Loucy (cell line): ENCODE results near the gene NME4.

Experiments used
- H2AFZ ChIP-seq: fragments of 200-600 bp; sonication (generic); 2 replicates; pipeline ENCODE4 v1.6.0; 2016; ENCODE audit warnings: antibody characterized with exemption, mild to moderate bottlenecking, low read length, moderate library complexity
- H3F3A ChIP-seq: fragments of 200-600 bp; 2 replicates; pipeline ENCODE4 v1.6.0; 2016; ENCODE audit warnings: antibody characterized with exemption, low read depth, mild to moderate bottlenecking
- H3K27me3 ChIP-seq: fragments of 200-600 bp; sonication (generic); 2 replicates; pipeline ENCODE4 v1.6.1; 2014; ENCODE audit warnings: low read length, mild to moderate bottlenecking; ENCODE audit not compliant: insufficient read depth, poor library complexity, severe bottlenecking
- H3K36me3 ChIP-seq: fragments of 200-600 bp; sonication (generic); 2 replicates; pipeline ENCODE4 v1.6.1; 2016; ENCODE audit warnings: low read length; ENCODE audit not compliant: insufficient read depth
- H3K4me1 ChIP-seq: fragments of 200-600 bp; sonication (generic); 2 replicates; pipeline ENCODE4 v1.5.1; 2014; ENCODE audit warnings: low read length, mild to moderate bottlenecking; ENCODE audit not compliant: insufficient read depth, poor library complexity, severe bottlenecking
- H3K4me2 ChIP-seq: fragments of 200-600 bp; sonication (generic); 2 replicates; pipeline ENCODE4 v1.6.0; 2014; ENCODE audit warnings: antibody characterized with exemption, low read length, low read depth, mild to moderate bottlenecking; ENCODE audit not compliant: poor library complexity, severe bottlenecking
- H3K4me3 ChIP-seq: fragments of 200-600 bp; sonication (generic); 2 replicates; pipeline ENCODE4 v1.5.1; 2014; ENCODE audit warnings: low read length, mild to moderate bottlenecking, mixed read lengths; ENCODE audit not compliant: poor library complexity, severe bottlenecking
- H3K79me2 ChIP-seq: fragments of 200-600 bp; sonication (generic); 2 replicates; pipeline ENCODE4 v1.6.1; 2014; ENCODE audit warnings: low read length; ENCODE audit not compliant: insufficient read depth
- H3K9ac ChIP-seq: fragments of 200-600 bp; sonication (generic); 2 replicates; pipeline ENCODE4 v1.6.0; 2014; ENCODE audit warnings: mild to moderate bottlenecking, low read depth, low read length, moderate library complexity; ENCODE audit not compliant: poor library complexity, severe bottlenecking
- H3K9me2 ChIP-seq: fragments of 200-600 bp; sonication (generic); replicated peaks from 2 replicates; pipeline ENCODE4 v1.6.1; 2016; ENCODE audit warnings: low read depth, low read length, mixed read lengths
- H3K9me3 ChIP-seq: fragments of 200-600 bp; sonication (generic); 2 replicates; pipeline ENCODE4 v1.6.1; 2014; ENCODE audit warnings: mild to moderate bottlenecking, antibody characterized with exemption, low read length, low read depth; ENCODE audit not compliant: insufficient read depth
- H4K20me1 ChIP-seq: fragments of 200-600 bp; sonication (generic); 2 replicates; pipeline ENCODE4 v1.6.0; 2014; ENCODE audit warnings: antibody characterized with exemption, low read length, mild to moderate bottlenecking; ENCODE audit not compliant: insufficient read depth, poor library complexity, severe bottlenecking
- EZH2phosphoT487 ChIP-seq: fragments of 200-600 bp; IDR thresholded peaks from 2 replicates; pipeline ENCODE4 v1.6.1; 2018; ENCODE audit warnings: antibody characterized with exemption, mild to moderate bottlenecking, moderate library complexity, borderline replicate concordance
- TF ChIP-seq, protein P1 (sequence below): fragments of 200-600 bp; sonication (generic); conservative IDR thresholded peaks from 2 replicates; pipeline ENCODE4 v1.5.1; 2014; ENCODE audit warnings: mild to moderate bottlenecking, antibody characterized with exemption, low read length

NME4 gene

DNA sequence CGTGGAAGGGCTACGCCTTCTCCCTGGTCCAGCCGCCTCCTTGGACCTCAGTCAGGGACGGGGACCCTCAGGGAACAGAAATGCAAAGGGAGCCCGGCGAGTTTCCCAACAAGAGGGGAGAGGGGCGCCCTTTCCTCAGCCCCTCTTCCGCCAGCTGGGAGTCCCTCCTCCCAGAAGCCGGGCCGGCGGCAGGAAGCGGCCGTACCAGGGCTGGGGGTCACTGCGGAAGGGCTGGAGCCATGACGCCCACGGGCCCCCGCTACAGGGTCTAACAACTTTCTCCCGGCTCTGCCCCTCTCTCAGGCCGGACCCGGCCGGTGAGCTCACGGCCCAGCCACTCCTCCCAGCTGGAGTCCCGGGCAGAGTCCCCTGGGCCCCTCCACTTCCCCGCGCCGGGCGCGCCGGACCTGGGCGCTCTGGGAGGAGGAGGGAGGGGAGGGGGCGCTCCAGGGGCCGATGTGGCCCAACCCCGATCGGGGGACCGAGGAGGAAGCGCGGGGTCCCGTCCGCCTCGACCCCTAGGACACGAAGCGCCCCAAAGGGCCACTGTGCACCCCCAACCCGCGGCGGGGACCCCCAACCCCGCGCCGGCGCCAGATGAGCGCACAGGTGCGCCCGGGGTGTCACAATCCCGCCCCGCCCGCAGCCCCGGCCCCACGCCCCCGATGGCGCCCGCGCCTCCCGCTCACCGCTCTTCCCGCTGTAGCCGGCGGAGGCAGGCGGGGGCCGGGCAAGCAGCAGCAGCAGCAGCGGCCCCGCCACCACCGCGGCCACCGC, 15.8 kb upstream of the NME4 start:
- peak overlapping the region; percentile 70 for H3K4me2 ChIP-seq
- peak overlapping the region; percentile 76 for H3K9ac ChIP-seq
- no peaks in the 10 kb centered on the region for H3K27me3 ChIP-seq
- peak overlapping the region; percentile 76 for H3K4me3 ChIP-seq
- H3K36me3 ChIP-seq: no peaks in the 10 kb centered on the region
- no peaks in the 10 kb centered on the region for H3K9me2 ChIP-seq
- H2AFZ ChIP-seq: no peak overlapping the region
- H4K20me1 ChIP-seq: no peaks in the 10 kb centered on the region
- TF ChIP-seq, protein P1, sequence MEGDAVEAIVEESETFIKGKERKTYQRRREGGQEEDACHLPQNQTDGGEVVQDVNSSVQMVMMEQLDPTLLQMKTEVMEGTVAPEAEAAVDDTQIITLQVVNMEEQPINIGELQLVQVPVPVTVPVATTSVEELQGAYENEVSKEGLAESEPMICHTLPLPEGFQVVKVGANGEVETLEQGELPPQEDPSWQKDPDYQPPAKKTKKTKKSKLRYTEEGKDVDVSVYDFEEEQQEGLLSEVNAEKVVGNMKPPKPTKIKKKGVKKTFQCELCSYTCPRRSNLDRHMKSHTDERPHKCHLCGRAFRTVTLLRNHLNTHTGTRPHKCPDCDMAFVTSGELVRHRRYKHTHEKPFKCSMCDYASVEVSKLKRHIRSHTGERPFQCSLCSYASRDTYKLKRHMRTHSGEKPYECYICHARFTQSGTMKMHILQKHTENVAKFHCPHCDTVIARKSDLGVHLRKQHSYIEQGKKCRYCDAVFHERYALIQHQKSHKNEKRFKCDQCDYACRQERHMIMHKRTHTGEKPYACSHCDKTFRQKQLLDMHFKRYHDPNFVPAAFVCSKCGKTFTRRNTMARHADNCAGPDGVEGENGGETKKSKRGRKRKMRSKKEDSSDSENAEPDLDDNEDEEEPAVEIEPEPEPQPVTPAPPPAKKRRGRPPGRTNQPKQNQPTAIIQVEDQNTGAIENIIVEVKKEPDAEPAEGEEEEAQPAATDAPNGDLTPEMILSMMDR: no peak
- TF ChIP-seq EZH2phosphoT487: no peak
- H3K9me3 ChIP-seq: no peaks in the 10 kb centered on the region
- peaks cover 18% of the 10 kb centered on the region for H3K4me1 ChIP-seq
- H3K79me2 ChIP-seq: peaks cover 21% of the 10 kb centered on the region
- no peaks in the 10 kb centered on the region for H3F3A ChIP-seq

DNA sequence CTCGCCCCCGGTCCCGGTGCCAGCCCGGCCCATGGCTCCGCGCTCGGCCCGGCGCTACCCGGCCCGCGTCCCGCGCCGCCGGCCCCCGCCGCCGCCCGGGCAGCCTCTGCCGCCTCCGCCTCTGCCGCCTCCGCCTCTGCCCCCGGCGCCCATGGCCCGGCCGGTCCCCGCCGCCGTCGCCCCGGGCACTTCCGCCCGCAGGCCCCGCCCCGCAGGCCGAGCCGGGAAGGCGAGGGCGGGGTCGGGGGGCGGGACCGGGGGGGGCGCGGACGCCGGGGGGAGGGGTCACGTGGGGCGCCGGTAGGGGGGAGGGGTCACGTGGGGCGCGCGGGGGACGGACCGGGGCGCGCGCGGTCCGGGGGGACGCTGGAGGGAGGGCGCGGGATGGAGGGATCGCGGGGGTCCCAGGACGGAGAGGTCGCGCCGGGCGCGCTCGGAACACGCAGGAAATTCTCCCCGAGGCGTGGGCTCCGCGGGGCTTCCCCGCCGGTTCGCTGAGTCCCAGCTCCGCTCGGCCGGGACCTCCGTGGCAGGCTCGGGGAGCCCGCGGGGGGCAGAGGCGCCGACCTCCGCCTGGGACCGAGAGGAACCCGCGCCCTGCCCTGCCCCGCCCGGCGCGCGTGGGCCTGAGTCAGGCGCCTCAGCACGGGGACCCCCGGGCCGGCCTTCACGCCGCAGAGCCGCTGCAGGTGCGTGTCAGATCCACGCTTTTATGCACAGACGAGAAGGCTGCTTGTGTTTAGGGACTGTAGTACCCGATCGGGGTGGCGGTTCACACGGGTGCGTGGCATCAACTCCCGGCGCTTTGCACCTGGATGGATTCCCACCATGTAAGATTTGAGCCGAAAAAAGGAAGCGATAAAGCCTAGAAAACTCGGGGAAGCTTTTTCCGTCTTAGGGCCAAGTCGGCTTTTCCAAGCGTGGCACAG, 14.9 kb upstream of the NME4 start, which contains the start of gene PGAP6:
Gene PGAP6 (minus strand): TSS at position 190 of the 929 bp plus-strand sequence. CDS start 157 bp downstream, at position 33.
- Histone ChIP-seq H2AFZ (peak within 1 kb of the TSS; percentile 64; the same call in 1 of the 2 replicates), H3K4me3 (peak within 1 kb of the TSS; percentile 78)
- TF ChIP-seq, protein P1: no peak
- no peak for TF ChIP-seq EZH2phosphoT487

GRCh38 chr16:383326-384051, 13.5 kb upstream of the NME4 start:
- H3K36me3 ChIP-seq: no peaks in the 10 kb centered on the region
- peak overlapping the region; percentile 78 for H3K4me3 ChIP-seq
- peaks cover 21% of the 10 kb centered on the region for H3K79me2 ChIP-seq
- no peaks in the 10 kb centered on the region for H3K9me2 ChIP-seq
- peak overlapping the region; percentile 79 for H3K4me2 ChIP-seq
- no peaks in the 10 kb centered on the region for H3K9me3 ChIP-seq
- peak overlapping the region; percentile 19; the same call in 1 of the 2 replicates for H2AFZ ChIP-seq
- no peaks in the 10 kb centered on the region for H3K27me3 ChIP-seq
- peaks cover 18% of the 10 kb centered on the region for H3K4me1 ChIP-seq
- H4K20me1 ChIP-seq: no peaks in the 10 kb centered on the region
- TF ChIP-seq, protein P1: no peak
- TF ChIP-seq EZH2phosphoT487: no peak
- H3F3A ChIP-seq: no peaks in the 10 kb centered on the region
- H3K9ac ChIP-seq: peak overlapping the region; percentile 77

More for the DNA sequence above, 14.9 kb upstream of the NME4 start, which contains the start of gene PGAP6:
- Histone ChIP-seq H3K9me2 (no peaks in the 10 kb centered on the region), H3K36me3 (no peaks in the 10 kb centered on the region), H4K20me1 (no peaks in the 10 kb centered on the region), H3K9me3 (no peaks in the 10 kb centered on the region), H3K9ac (peak within 1 kb of the TSS; percentile 77), H3K79me2 (peaks cover 21% of the 10 kb centered on the region), H3K4me2 (peak within 1 kb of the TSS; percentile 79), H3F3A (no peaks in the 10 kb centered on the region), H3K4me1 (peaks cover 18% of the 10 kb centered on the region), H3K27me3 (no peaks in the 10 kb centered on the region)
